Peyer's patch (tissue), 4 donors: Measurements from ENCODE around the gene CORO6.

Experiments
- POLR2A ChIP-seq, 2 donors: fragments of 450-650 bp; IDR thresholded peaks; one replicate each; pipeline ENCODE4 v1.5.1; 2017; ENCODE audit warnings: antibody characterized with exemption in 2 of 2, mild to moderate bottlenecking in 2 of 2, moderate library complexity in 2 of 2
- TF ChIP-seq, protein P1 (sequence below), 6 experiments: fragments of 450-650 bp in 4 of 6; fragments of 200-600 bp in 2 of 6; sonication (generic) in 1 of 6; IDR thresholded peaks; one replicate each; pipeline ENCODE4 v1.5.1; 2017 to 2019; ENCODE audit warnings: antibody characterized with exemption in 6 of 6, mild to moderate bottlenecking in 3 of 6, moderate library complexity in 1 of 6

DNA sequence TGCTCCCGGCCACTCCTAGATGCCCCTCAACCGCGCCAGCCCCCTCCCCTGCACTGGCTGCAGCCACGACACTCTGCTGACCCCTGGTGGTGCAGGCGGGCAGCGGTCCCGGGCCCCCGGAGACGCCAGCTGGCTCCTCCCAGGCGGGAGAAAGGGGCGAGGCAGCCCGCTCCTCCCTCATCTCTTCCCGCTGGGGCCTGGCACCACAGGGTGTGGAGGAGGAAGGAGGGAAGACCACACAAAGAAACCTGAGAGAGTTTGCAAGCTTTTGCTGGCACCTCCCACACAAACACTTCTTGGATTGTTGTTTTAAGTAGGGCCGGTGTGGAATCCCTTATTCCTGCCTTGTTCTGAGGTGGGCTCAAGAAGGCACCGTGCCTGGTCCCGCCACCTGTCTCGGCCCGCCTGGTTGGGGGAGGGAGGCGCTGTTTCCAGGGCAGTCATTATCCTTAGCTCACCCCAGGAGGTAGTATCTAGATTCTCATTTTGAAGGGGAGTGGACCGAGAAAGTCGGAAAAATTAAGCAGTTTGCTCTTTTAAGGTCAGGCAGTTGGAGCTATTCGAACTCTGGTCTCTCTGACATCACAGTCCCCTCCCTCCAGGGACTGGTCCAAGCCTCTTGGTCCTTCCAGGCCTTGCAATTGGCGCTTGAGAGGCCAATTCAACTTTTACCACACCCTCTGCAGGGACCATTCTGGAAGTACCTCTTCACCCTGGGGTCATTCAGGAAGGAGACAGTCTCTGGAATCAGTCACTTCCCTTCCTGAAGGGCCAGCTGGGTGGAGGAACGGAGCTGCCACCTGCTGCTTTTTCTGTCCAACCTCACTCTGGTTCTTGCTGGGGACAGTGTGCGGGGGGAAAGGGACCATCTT is 30.7 kb downstream of the CORO6 start:
- peak in 1 of 2 donors; percentile 29 for TF ChIP-seq POLR2A (IDR thresholded peaks at IDR 0.05)
- TF ChIP-seq, protein P1, sequence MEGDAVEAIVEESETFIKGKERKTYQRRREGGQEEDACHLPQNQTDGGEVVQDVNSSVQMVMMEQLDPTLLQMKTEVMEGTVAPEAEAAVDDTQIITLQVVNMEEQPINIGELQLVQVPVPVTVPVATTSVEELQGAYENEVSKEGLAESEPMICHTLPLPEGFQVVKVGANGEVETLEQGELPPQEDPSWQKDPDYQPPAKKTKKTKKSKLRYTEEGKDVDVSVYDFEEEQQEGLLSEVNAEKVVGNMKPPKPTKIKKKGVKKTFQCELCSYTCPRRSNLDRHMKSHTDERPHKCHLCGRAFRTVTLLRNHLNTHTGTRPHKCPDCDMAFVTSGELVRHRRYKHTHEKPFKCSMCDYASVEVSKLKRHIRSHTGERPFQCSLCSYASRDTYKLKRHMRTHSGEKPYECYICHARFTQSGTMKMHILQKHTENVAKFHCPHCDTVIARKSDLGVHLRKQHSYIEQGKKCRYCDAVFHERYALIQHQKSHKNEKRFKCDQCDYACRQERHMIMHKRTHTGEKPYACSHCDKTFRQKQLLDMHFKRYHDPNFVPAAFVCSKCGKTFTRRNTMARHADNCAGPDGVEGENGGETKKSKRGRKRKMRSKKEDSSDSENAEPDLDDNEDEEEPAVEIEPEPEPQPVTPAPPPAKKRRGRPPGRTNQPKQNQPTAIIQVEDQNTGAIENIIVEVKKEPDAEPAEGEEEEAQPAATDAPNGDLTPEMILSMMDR (IDR thresholded peaks at IDR 0.05): peak; percentile 89 to 97 (median 92)
